Chondrocyte (in vitro differentiated cells): ENCODE measurements around the gene MBNL2. TPM values are rescaled to one million over a fixed set of nuclear protein-coding genes. Genes with fewer than 3 reads are reported as not detected.

Experiments
- DNase-seq: peaks from one replicate; pipeline ENCODE4 v3.0.0; 2021; ENCODE audit warnings: mixed read lengths, low spot score
- H3K27ac Mint-ChIP-seq: one replicate; pipeline ENCODE4 v1.8.0; 2021; ENCODE audit warnings: mild to moderate bottlenecking, moderate library complexity, mixed read lengths; ENCODE audit not compliant: unreplicated experiment
- H3K27me3 Mint-ChIP-seq: 2 replicates; pipeline ENCODE4 v1.8.0; 2021; ENCODE audit warnings: low read depth, mixed read lengths
- H3K36me3 Mint-ChIP-seq: 2 replicates; pipeline ENCODE4 v1.8.0; 2021; ENCODE audit warnings: low read depth, mixed read lengths
- H3K4me1 Mint-ChIP-seq: 2 replicates; pipeline ENCODE4 v1.8.0; 2021; ENCODE audit warnings: low read depth, mild to moderate bottlenecking, mixed read lengths
- H3K4me3 Mint-ChIP-seq: one replicate; pipeline ENCODE4 v1.8.0; 2021; ENCODE audit warnings: mild to moderate bottlenecking, moderate library complexity, mixed read lengths; ENCODE audit not compliant: unreplicated experiment
- H3K9me3 Mint-ChIP-seq: 2 replicates; pipeline ENCODE4 v1.8.0; 2021; ENCODE audit warnings: low read depth, mixed read lengths
- total RNA-seq: library from RNA; stranded (reverse); gene quantifications from 3 replicates; pipeline ENCODE4 v1.2.1, GENCODE V29; 2021
- TF ChIP-seq, protein P1 (sequence below): fragments of 200-600 bp; sonication (generic); IDR thresholded peaks from 2 replicates; pipeline ENCODE4 v1.5.0; 2021; ENCODE audit warnings: antibody characterized with exemption, mild to moderate bottlenecking, moderate library complexity

MBNL2 gene
- total RNA-seq, 1 donor from 2014 or later, result 41.3 TPM

DNA sequence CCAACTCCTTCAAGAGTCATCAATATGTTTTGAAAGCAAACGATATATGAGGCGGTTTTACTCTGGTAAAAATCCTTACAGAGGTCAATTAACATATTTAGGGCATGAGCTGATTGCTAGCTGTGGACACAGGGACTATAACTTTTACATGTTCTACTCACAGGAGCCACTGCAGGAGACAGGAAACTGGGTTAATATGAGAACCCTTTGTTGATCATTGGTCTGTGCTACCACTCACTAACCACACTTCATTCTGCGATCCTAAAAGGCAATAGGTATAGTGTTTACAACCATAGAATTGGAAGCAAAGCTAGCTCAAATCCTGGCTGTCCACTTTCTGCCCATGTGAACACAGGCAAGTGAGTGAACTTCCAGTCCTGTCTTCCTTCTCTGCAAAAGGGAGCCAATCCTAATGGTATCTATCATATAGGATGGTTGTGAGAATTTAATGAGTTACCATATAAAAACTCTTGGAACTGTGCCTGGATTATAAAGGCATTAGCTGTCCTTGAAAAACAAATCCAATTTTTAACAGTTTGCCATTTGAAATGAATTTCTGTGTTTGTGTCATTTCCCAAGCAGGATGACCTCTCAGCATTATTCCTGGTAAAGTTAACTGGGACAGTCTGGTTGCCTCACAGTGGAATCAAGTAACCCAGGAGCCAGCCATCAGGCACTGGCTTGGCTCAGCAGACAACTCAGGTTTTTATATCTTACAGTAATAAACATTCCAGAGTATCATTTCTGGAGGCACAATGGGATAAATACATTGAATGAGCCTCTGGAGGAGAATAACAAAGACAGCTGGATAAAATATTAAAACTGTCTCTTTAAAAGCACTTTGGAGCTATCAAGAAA is 182.0 kb downstream of the MBNL2 start:
- TF ChIP-seq, protein P1, sequence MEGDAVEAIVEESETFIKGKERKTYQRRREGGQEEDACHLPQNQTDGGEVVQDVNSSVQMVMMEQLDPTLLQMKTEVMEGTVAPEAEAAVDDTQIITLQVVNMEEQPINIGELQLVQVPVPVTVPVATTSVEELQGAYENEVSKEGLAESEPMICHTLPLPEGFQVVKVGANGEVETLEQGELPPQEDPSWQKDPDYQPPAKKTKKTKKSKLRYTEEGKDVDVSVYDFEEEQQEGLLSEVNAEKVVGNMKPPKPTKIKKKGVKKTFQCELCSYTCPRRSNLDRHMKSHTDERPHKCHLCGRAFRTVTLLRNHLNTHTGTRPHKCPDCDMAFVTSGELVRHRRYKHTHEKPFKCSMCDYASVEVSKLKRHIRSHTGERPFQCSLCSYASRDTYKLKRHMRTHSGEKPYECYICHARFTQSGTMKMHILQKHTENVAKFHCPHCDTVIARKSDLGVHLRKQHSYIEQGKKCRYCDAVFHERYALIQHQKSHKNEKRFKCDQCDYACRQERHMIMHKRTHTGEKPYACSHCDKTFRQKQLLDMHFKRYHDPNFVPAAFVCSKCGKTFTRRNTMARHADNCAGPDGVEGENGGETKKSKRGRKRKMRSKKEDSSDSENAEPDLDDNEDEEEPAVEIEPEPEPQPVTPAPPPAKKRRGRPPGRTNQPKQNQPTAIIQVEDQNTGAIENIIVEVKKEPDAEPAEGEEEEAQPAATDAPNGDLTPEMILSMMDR, result no peak
- Mint-ChIP-seq H3K27me3 (no peaks in the 10 kb centered on the region), H3K4me1 (peaks cover 17% of the 10 kb centered on the region), H3K36me3 (no peaks in the 10 kb centered on the region), H3K4me3 (no peak overlapping the region), H3K27ac (no peak overlapping the region), H3K9me3 (peaks cover 10% of the 10 kb centered on the region)
- no peak for DNase-seq

DNA sequence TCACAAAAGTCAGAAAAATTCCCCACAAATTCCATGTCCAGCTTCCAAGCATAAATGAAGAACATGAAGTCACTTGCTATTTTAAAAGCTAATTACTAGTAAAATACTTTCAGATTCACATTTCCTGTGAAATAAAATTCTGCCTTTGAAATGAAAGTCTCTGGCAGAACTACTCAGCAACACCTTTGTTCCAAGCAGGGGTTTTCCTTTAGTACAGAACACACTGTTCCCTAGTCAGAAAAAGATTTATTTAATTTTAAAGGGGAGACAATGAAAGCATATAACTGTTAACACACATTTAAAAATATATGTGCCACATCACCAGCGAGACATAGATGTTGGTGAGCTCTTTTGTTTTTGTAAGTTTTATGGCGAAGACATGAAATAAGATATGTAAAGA is 185.4 kb downstream of the MBNL2 start:
- H3K27ac Mint-ChIP-seq, result peak overlapping the region; percentile 5
- peaks cover 4% of the 10 kb centered on the region for H3K9me3 Mint-ChIP-seq

DNA sequence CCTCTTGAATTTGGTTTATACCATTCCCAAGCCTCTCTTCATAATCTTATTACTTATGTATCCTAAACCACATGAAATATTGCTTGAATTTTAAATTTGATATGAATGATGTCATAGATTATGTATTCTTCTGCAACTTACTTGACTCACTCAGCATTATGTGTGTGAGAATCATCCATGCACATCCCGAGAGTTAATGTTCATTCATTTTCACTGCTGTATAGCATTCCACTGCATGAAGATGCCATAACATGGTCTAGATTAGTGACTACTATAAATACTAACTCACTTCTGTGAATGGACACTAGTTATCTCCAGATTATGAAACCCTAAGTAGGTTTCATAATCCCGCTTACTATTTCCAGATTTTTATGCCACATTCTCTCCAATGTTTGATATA is 186.8 kb downstream of the MBNL2 start:
- no peak for DNase-seq
- Mint-ChIP-seq H3K4me3 (no peak overlapping the region), H3K9me3 (peaks cover 4% of the 10 kb centered on the region), H3K27ac (no peak overlapping the region), H3K4me1 (peaks cover 14% of the 10 kb centered on the region), H3K36me3 (no peaks in the 10 kb centered on the region), H3K27me3 (no peaks in the 10 kb centered on the region)
- TF ChIP-seq, protein P1, result no peak

More for the DNA sequence above, 185.4 kb downstream of the MBNL2 start:
- Mint-ChIP-seq H3K36me3 (no peaks in the 10 kb centered on the region), H3K27me3 (no peaks in the 10 kb centered on the region), H3K4me3 (no peak overlapping the region), H3K4me1 (peaks cover 17% of the 10 kb centered on the region)
- TF ChIP-seq, protein P1, result no peak
- DNase-seq, result no peak

DNA sequence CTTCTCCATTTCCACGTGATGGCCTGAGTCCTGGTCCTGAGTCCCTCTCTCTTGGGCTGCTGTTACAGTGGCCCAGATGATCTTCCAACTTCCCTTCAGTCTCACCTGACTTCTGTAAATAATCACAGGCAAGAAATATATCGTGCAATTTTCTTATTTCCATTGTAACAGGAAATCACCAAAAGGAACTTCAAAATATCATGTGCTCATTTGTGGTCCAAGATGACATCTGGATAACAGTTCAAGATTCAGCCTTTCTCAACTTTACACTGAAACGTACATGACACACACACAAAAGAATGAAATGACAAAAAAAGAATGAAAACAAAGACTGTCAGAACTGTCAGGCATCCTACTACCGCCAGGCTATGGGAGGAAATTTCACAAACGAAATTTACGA is 189.9 kb downstream of the MBNL2 start:
- TF ChIP-seq, protein P1, result no peak
- H3K4me1 Mint-ChIP-seq, result peaks cover 7% of the 10 kb centered on the region
- H3K4me3 Mint-ChIP-seq, result no peak overlapping the region
- H3K9me3 Mint-ChIP-seq, result no peaks in the 10 kb centered on the region
- H3K36me3 Mint-ChIP-seq, result no peaks in the 10 kb centered on the region
- no peaks in the 10 kb centered on the region for H3K27me3 Mint-ChIP-seq
- H3K27ac Mint-ChIP-seq, result no peak overlapping the region
- no peak for DNase-seq

DNA sequence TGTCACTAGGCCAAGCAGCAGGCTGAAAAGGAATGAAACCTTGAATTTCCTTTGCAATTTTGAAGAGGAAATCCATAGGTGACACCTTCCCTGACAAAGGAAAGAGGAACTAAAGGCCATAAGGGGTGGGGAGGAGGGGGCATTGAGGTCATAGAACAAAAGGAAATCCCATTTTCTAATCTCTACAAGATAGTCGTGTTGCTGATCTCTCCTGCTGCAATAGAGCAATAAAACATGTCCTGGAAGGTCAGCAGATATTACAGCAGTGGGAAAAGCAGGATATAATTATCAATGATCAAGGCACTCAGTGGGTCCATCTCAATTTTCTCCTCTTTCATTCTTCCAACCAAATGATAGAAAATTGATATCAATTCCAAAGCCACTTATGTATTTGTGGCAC is 191.6 kb downstream of the MBNL2 start:
- DNase-seq, result no peak
- Mint-ChIP-seq H3K27ac (no peak overlapping the region), H3K4me3 (no peak overlapping the region), H3K36me3 (no peaks in the 10 kb centered on the region), H3K9me3 (no peaks in the 10 kb centered on the region), H3K4me1 (no peaks in the 10 kb centered on the region), H3K27me3 (no peaks in the 10 kb centered on the region)
- TF ChIP-seq, protein P1, result no peak
